ENCODE measurements around the gene MX1.

DNA sequence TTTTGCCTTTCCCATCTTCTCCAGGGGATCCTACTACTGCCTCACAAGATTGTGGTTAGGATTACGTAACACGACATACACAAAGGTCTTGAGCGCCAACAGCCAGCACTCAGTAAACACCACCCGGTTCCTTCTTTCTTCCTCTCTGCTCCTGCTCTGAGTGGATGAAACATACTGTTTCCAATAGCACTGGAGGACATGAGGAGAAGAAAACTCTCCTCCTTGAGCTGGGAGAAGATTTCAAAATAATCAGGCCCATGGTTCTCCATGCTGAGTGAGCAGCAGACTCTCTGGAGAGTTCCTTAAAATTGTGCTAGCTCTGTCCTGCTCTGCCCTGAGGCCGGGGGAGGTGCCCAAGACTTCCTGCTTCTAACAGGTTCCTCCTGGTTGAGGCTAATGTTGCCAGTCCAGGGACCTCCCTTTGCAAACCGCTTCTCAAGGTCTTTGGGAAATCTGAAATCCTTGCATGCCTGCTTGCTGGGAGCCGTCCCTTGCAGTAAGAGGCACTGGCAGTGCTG is 29.4 kb upstream of the MX1 start:
- TF ChIP-seq, protein P1, sequence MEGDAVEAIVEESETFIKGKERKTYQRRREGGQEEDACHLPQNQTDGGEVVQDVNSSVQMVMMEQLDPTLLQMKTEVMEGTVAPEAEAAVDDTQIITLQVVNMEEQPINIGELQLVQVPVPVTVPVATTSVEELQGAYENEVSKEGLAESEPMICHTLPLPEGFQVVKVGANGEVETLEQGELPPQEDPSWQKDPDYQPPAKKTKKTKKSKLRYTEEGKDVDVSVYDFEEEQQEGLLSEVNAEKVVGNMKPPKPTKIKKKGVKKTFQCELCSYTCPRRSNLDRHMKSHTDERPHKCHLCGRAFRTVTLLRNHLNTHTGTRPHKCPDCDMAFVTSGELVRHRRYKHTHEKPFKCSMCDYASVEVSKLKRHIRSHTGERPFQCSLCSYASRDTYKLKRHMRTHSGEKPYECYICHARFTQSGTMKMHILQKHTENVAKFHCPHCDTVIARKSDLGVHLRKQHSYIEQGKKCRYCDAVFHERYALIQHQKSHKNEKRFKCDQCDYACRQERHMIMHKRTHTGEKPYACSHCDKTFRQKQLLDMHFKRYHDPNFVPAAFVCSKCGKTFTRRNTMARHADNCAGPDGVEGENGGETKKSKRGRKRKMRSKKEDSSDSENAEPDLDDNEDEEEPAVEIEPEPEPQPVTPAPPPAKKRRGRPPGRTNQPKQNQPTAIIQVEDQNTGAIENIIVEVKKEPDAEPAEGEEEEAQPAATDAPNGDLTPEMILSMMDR (IDR thresholded peaks at IDR 0.05): no peak
- no peak for TF ChIP-seq POLR2A (IDR thresholded peaks at IDR 0.05)
